GM23338 (cell line): ENCODE data around the gene C16orf87.
"Not testable (repeated sequence)": the region's sequence is repeated elsewhere in the genome, so short reads cannot be mapped to it uniquely, and the experiment has no call there.

Source experiments
- EZH2 ChIP-seq: fragments of 200-600 bp; sonication (generic); IDR thresholded peaks from one replicate; pipeline ENCODE4 v1.8.0; 2017; ENCODE audit warnings: antibody characterized with exemption, mild to moderate bottlenecking, low read depth; ENCODE audit not compliant: unreplicated experiment
- EZH2phosphoT487 ChIP-seq: fragments of 200-600 bp; sonication (generic); IDR thresholded peaks from one replicate; pipeline ENCODE4 v1.8.1; 2018; ENCODE audit warnings: antibody characterized with exemption; ENCODE audit not compliant: unreplicated experiment
- POLR2AphosphoS5 ChIP-seq: IDR thresholded peaks from 2 replicates; pipeline ENCODE4 v1.6.1; 2016; ENCODE audit warnings: antibody characterized with exemption, low read depth
- STAT1 ChIP-seq: IDR thresholded peaks from one replicate; pipeline ENCODE4 v1.6.1; 2016; ENCODE audit warnings: antibody characterized with exemption; ENCODE audit not compliant: unreplicated experiment
- TF ChIP-seq, protein P1 (sequence below), 2 experiments: fragments of 200-600 bp in 1 of 2; sonication (generic) in 1 of 2; conservative IDR thresholded peaks; 2 replicates each; pipeline versions ENCODE4 v1.5.1 to v1.6.1; 2016 to 2017; ENCODE audit warnings: antibody characterized with exemption in 2 of 2, low read depth in 2 of 2, mild to moderate bottlenecking in 2 of 2, moderate library complexity in 1 of 2

DNA sequence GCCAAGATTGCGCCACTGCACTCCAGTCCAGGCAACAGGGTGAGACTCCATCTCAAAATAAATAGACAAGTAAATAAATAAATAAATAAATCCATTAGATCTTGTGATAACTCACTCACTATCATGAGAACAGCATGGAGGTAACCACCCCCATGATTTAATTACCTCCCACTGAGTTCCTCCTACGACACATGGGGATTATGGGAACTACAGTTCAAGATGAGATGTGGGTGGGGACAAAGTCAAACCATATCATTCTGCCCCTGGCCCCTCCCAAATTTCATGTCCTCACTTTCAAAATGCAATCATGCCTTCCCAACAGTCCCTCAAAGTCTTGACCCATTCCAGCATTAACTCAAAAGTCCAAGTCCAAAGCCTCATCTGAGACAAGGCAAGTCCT is 36.5 kb upstream of the C16orf87 start:
- TF ChIP-seq, protein P1, sequence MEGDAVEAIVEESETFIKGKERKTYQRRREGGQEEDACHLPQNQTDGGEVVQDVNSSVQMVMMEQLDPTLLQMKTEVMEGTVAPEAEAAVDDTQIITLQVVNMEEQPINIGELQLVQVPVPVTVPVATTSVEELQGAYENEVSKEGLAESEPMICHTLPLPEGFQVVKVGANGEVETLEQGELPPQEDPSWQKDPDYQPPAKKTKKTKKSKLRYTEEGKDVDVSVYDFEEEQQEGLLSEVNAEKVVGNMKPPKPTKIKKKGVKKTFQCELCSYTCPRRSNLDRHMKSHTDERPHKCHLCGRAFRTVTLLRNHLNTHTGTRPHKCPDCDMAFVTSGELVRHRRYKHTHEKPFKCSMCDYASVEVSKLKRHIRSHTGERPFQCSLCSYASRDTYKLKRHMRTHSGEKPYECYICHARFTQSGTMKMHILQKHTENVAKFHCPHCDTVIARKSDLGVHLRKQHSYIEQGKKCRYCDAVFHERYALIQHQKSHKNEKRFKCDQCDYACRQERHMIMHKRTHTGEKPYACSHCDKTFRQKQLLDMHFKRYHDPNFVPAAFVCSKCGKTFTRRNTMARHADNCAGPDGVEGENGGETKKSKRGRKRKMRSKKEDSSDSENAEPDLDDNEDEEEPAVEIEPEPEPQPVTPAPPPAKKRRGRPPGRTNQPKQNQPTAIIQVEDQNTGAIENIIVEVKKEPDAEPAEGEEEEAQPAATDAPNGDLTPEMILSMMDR (conservative IDR thresholded peaks at IDR 0.05; ENCODE audit: low read depth in 2 of 2), result not testable (repeated sequence)
- not testable (repeated sequence) for TF ChIP-seq POLR2AphosphoS5, EZH2, STAT1, EZH2phosphoT487
